Measurements from ENCODE around the gene PROSER3. TPM values are rescaled to one million over a fixed set of nuclear protein-coding genes. Genes with fewer than 3 reads are reported as not detected.
A peak's percentile ranks its signal among the peaks of the same experiment; 100 is the strongest.

PROSER3 gene
- polyA plus RNA-seq, 4 donors = 1.8 to 15.0 (median 6.2) TPM

DNA sequence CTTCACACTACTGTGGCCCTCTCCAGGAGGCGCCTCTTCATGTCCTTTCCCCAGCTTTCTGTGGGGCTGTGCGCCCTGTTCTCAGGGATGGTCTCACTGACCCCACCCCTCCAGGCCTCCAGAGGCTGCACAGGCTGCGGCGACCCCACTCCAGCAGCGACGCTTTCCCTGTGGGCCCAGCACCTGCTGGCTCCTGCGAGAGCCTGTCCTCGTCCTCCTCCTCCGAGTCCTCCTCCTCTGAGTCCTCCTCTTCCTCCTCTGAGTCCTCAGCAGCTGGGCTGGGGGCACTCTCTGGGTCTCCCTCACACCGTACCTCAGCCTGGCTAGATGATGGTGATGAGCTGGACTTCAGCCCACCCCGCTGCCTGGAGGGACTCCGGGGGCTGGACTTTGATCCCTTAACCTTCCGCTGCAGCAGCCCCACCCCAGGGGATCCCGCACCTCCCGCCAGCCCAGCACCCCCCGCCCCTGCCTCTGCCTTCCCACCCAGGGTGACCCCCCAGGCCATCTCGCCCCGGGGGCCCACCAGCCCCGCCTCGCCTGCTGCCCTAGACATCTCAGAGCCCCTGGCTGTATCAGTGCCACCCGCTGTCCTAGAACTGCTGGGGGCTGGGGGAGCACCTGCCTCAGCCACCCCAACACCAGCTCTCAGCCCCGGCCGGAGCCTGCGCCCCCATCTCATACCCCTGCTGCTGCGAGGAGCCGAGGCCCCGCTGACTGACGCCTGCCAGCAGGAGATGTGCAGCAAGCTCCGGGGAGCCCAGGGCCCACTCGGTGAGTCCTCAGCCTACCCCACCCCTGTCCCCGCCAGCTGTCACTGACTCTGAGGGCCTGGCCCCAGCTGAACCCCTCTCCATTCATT, 28.6 kb downstream of the PROSER3 start:
- Histone ChIP-seq H3K36me3 (ENCODE audit: control insufficient read depth in 3 of 3, insufficient read depth in 2 of 3, low read depth in 1 of 3, low read length in 3 of 3) (peaks cover 0 to 26% (median 2%) of the 10 kb centered on the region in 3 donors), H3K9me3 (ENCODE audit: control insufficient read depth in 2 of 2, insufficient read depth in 1 of 2, low read depth in 1 of 2, low read length in 1 of 2) (no peaks in the 10 kb centered on the region), H3K27ac (ENCODE audit: low read depth in 1 of 3, low read length in 2 of 3) (no peak overlapping the region), H3K4me1 (ENCODE audit: control insufficient read depth in 3 of 3, insufficient read depth in 2 of 3, low read depth in 1 of 3, low read length in 2 of 3) (peaks cover 0 to 14% (median 0%) of the 10 kb centered on the region in 3 donors), H3K4me3 (ENCODE audit: low read depth in 1 of 3, low read length in 3 of 3) (no peak overlapping the region), H3K27me3 (ENCODE audit: control insufficient read depth in 3 of 3, insufficient read depth in 3 of 3, low read length in 3 of 3) (no peaks in the 10 kb centered on the region)
- DNase-seq (peak in 1 of 2 donors; percentile 57), FAIRE-seq (no peak)
- WGBS, 3 donors = 65 to 79% (median 76%) methylated on average over 23 to 31 of the region's 31 CpGs

DNA sequence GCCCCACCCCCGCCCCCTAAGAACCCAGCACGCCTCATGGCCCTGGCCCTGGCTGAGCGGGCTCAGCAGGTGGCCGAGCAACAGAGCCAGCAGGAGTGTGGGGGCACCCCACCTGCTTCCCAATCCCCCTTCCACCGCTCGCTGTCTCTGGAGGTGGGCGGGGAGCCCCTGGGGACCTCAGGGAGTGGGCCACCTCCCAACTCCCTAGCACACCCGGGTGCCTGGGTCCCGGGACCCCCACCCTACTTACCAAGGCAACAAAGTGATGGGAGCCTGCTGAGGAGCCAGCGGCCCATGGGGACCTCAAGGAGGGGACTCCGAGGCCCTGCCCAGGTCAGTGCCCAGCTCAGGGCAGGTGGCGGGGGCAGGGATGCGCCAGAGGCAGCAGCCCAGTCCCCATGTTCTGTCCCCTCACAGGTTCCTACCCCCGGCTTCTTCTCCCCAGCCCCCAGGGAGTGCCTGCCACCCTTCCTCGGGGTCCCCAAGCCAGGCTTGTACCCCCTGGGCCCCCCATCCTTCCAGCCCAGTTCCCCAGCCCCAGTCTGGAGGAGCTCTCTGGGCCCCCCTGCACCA, 29.3 kb downstream of the PROSER3 start:
- Histone ChIP-seq H3K9me3 (ENCODE audit: control insufficient read depth in 2 of 2, insufficient read depth in 1 of 2, low read depth in 1 of 2, low read length in 1 of 2) (no peaks in the 10 kb centered on the region), H3K4me3 (ENCODE audit: low read depth in 1 of 3, low read length in 3 of 3) (no peak overlapping the region), H3K27ac (ENCODE audit: low read depth in 1 of 3, low read length in 2 of 3) (no peak overlapping the region), H3K36me3 (ENCODE audit: control insufficient read depth in 3 of 3, insufficient read depth in 2 of 3, low read depth in 1 of 3, low read length in 3 of 3) (peaks cover 0 to 18% (median 2%) of the 10 kb centered on the region in 3 donors), H3K27me3 (ENCODE audit: control insufficient read depth in 3 of 3, insufficient read depth in 3 of 3, low read length in 3 of 3) (no peaks in the 10 kb centered on the region), H3K4me1 (ENCODE audit: control insufficient read depth in 3 of 3, insufficient read depth in 2 of 3, low read depth in 1 of 3, low read length in 2 of 3) (peaks cover 0 to 14% (median 0%) of the 10 kb centered on the region in 3 donors)
- no peak for DNase-seq
- 91 to 94% (median 92%) methylated on average over 15 of the region's 15 CpGs for WGBS, 3 donors
- FAIRE-seq = no peak

DNA sequence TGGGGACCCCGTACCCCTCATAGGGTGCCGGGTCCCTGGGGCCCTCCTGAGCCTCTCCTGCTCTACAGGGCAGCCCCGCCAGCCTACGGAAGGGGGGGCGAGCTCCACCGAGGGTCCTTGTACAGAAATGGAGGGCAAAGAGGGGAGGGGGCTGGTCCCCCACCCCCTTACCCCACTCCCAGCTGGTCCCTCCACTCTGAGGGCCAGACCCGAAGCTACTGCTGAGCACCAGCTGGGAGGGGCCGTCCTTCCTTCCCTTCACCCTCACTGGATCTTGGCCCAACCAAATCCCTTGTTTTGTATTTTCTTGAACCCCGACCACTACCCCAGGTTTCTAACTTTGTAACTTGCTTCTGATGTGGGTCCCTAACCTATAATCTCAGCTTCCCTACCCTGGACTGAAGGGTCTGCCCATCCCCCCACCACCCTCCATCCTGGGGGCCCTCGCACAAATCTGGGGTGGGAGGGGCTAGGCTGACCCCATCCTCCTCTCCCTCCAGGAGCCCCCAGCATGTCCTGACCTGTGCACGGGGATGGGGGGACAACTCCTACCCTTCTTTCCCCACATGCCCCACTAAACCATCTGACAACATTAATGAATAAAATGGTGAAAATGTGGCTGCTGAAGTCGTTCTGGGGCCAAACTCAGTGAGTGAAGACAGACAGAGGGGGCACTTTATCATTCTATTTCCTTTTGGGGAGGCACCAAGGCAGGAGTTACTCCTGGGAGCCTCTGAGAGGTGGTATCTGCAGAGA, 30.4 kb downstream of the PROSER3 start:
- no peak overlapping the region for H3K4me3 ChIP-seq (ENCODE audit: low read depth in 1 of 3, low read length in 3 of 3)
- no peaks in the 10 kb centered on the region for H3K9me3 ChIP-seq (ENCODE audit: control insufficient read depth in 2 of 2, insufficient read depth in 1 of 2, low read depth in 1 of 2, low read length in 1 of 2)
- DNase-seq (no peak), FAIRE-seq (no peak)
- peaks cover 0 to 10% (median 2%) of the 10 kb centered on the region in 3 donors for H3K36me3 ChIP-seq (ENCODE audit: control insufficient read depth in 3 of 3, insufficient read depth in 2 of 3, low read depth in 1 of 3, low read length in 3 of 3)
- H3K27ac ChIP-seq (ENCODE audit: low read depth in 1 of 3, low read length in 2 of 3) = no peak overlapping the region
- 78 to 86% (median 82%) methylated on average over 12 of the region's 12 CpGs for WGBS, 3 donors
- no peaks in the 10 kb centered on the region for H3K27me3 ChIP-seq (ENCODE audit: control insufficient read depth in 3 of 3, insufficient read depth in 3 of 3, low read length in 3 of 3)
- H3K4me1 ChIP-seq (ENCODE audit: control insufficient read depth in 3 of 3, insufficient read depth in 2 of 3, low read depth in 1 of 3, low read length in 2 of 3) = peaks cover 0 to 14% (median 0%) of the 10 kb centered on the region in 3 donors

DNA sequence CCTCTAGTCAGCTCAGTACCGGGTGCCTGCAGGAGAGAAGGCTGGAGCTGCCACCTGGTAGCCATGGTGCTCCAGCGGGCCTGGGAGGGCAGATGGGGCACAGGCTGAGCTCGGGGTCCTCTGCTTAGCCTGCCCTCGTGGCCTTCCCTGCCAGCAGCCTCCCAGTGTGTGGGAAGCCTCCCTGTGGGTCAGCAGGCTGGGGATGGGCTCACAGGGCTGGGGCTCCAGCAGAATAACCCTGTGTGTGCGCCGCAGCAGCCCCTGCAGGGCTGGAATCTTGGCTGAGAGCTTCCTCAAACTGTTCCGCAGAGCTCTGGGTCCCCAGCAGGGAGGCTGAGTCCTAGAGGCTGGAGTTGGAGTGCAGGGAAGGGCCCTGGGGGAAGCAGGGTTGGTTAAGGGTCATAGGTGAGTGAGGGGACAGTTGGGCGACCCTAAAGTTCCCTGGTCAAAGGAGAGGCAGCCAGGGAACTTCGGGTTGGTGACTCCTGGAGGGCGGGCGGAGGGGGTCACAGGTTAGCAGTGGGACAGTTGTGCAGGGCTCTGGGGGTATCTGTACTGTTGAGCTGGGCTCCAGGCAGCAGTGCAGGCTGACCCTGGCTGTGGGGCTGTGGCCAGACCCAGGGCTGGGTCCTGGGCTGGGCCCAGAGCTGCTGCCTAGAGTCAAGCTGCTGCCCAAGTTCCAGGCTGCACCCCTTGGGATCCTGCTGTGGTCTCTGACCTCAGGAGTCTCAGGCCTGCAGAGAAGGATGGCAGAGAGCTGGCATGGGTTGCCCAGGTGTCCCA, 31.4 kb downstream of the PROSER3 start:
- H3K9me3 ChIP-seq (ENCODE audit: control insufficient read depth in 2 of 2, insufficient read depth in 1 of 2, low read depth in 1 of 2, low read length in 1 of 2) = no peaks in the 10 kb centered on the region
- no peaks in the 10 kb centered on the region for H3K27me3 ChIP-seq (ENCODE audit: control insufficient read depth in 3 of 3, insufficient read depth in 3 of 3, low read length in 3 of 3)
- H3K4me1 ChIP-seq (ENCODE audit: control insufficient read depth in 3 of 3, insufficient read depth in 2 of 3, low read depth in 1 of 3, low read length in 2 of 3) = peaks cover 0 to 14% (median 0%) of the 10 kb centered on the region in 3 donors
- WGBS, 3 donors = 79 to 85% (median 84%) methylated on average over 11 of the region's 11 CpGs
- no peak overlapping the region for H3K27ac ChIP-seq (ENCODE audit: low read depth in 1 of 3, low read length in 2 of 3)
- no peak overlapping the region for H3K4me3 ChIP-seq (ENCODE audit: low read depth in 1 of 3, low read length in 3 of 3)
- peaks cover 0 to 6% (median 2%) of the 10 kb centered on the region in 3 donors for H3K36me3 ChIP-seq (ENCODE audit: control insufficient read depth in 3 of 3, insufficient read depth in 2 of 3, low read depth in 1 of 3, low read length in 3 of 3)
- DNase-seq (no peak), FAIRE-seq (no peak)

DNA sequence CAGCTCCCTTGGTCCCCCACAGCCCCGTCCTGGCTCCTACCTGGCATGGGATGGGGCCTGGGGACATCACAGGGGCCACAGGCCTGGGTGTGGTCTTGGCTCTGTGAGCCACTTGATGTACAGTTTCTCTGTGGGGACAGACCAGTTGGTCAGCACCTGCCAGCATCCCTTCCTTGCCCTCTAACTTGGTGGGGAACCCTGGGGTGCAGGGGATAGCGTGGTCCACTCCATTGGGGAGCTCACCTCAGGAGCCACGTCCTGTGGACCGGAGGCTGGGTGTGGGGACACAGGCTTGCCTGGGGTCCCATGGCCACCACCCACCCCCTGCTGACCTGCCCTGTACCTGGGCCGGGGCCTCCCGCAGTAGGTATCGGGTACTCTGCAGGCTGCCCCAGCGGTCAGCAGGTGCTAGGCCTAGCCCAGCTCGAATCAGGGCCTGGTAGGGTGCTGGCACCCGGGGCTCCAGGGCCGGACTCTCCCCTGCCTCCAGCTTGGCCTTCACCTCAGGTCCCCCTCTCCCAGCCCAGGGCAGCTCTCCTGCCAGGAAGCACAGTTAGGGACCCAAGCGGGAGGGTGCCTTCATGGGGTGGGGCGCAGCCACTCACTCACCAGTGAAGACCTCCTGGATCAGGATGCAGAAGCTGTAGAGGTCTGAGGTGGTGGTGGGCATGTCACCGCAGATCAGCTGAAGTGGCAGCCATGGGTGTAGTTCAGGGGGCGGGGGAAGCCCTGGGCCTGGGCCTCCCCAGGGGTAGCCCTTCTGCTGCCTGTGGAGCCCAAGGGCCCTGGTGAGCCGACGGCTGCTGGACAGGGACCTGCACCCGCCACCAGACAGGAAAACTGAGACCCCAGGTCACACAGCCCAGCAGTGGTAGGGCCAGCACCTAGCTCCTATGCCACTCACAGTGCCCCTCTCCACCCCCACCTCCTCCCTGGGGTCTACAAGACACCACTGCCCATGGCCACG, 32.3 kb downstream of the PROSER3 start:
- WGBS, 3 donors = 82 to 90% (median 89%) methylated on average over 17 to 19 of the region's 19 CpGs
- Histone ChIP-seq H3K27ac (ENCODE audit: low read depth in 1 of 3, low read length in 2 of 3) (no peak overlapping the region), H3K4me1 (ENCODE audit: control insufficient read depth in 3 of 3, insufficient read depth in 2 of 3, low read depth in 1 of 3, low read length in 2 of 3) (peaks cover 0 to 14% (median 0%) of the 10 kb centered on the region in 3 donors), H3K36me3 (ENCODE audit: control insufficient read depth in 3 of 3, insufficient read depth in 2 of 3, low read depth in 1 of 3, low read length in 3 of 3) (peaks cover 0 to 4% (median 2%) of the 10 kb centered on the region in 3 donors), H3K27me3 (ENCODE audit: control insufficient read depth in 3 of 3, insufficient read depth in 3 of 3, low read length in 3 of 3) (no peaks in the 10 kb centered on the region), H3K9me3 (ENCODE audit: control insufficient read depth in 2 of 2, insufficient read depth in 1 of 2, low read depth in 1 of 2, low read length in 1 of 2) (no peaks in the 10 kb centered on the region), H3K4me3 (ENCODE audit: low read depth in 1 of 3, low read length in 3 of 3) (no peak overlapping the region)
- FAIRE-seq (no peak), DNase-seq (no peak)

DNA sequence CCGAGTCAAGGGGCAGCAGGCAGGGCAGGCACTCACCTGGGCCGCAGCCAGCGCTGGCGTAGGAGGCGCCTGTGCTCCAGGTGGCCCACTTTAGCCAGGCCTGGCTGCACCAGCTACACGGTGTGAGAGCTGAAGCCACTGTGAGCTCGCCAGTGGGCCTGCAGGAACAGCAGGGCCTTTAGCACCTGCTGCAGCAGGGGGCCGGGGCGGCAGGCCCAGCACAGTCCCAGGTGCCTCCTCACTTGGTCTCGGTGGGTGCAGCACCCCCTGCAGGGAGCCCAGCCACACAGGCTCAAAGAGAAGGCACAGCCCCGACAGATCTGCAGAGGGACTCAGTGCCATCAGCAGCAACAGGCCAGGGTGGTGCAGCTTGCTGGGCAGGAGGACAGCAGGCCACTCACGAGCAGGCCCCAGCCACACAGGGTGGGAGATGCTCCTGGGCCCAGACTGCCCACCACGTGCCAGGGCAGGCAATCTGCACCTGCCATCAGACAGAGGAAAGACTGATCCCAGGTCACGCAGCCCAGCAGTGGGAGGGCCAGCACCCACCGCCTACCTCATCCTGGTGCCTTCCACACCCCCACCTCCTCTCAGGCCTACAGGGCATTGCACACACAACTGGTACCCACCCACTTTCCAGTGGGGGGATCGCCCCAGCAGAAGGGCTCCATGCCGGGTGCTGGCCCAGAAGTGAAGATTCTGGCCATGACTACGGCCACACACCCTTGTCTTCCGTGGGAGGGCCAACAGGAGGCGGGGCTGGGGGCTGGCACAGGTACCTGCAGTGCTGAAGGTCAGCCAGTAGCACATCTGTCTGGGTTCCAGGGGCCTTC, 33.2 kb downstream of the PROSER3 start:
- FAIRE-seq (no peak), DNase-seq (no peak)
- Histone ChIP-seq H3K4me3 (ENCODE audit: low read depth in 1 of 3, low read length in 3 of 3) (no peak overlapping the region), H3K27me3 (ENCODE audit: control insufficient read depth in 3 of 3, insufficient read depth in 3 of 3, low read length in 3 of 3) (peaks cover 0 to 2% (median under 1%) of the 10 kb centered on the region in 3 donors), H3K27ac (ENCODE audit: low read depth in 1 of 3, low read length in 2 of 3) (no peak overlapping the region), H3K36me3 (ENCODE audit: control insufficient read depth in 3 of 3, insufficient read depth in 2 of 3, low read depth in 1 of 3, low read length in 3 of 3) (peaks cover 0 to 2% (median 2%) of the 10 kb centered on the region in 3 donors), H3K4me1 (ENCODE audit: control insufficient read depth in 3 of 3, insufficient read depth in 2 of 3, low read depth in 1 of 3, low read length in 2 of 3) (peaks cover 0 to 7% (median 0%) of the 10 kb centered on the region in 3 donors), H3K9me3 (ENCODE audit: control insufficient read depth in 2 of 2, insufficient read depth in 1 of 2, low read depth in 1 of 2, low read length in 1 of 2) (no peaks in the 10 kb centered on the region)
- 55 to 63% (median 56%) methylated on average over 18 to 20 of the region's 20 CpGs for WGBS, 3 donors
